ENCODE data around the gene GALNT18. TPM values are rescaled to one million over a fixed set of nuclear protein-coding genes. Genes with fewer than 3 reads are reported as not detected.

The GALNT18 gene
- total and polyA plus RNA-seq, 4 donors, result 2.1 to 11.0 (median 3.8) TPM

- TF ChIP-seq CTCF (IDR thresholded peaks at IDR 0.05; ENCODE audit: low read depth, low read length, missing input control) (no peak), RAD21 (IDR thresholded peaks at IDR 0.05) (no peak), RXRA (IDR thresholded peaks at IDR 0.05) (no peak), HNF4A (conservative IDR thresholded peaks at IDR 0.05) (no peak)
These were observed 181.7 kb downstream of the GALNT18 start (continued) for GRCh38 chr11:11440144-11440543.

GRCh38 chr11:11439591-11439990 lies 182.2 kb downstream of the GALNT18 start:
- Histone ChIP-seq H3K9ac (ENCODE audit: low read depth in 1 of 2, low read length in 2 of 2) (no peak overlapping the region), H3K4me3 (ENCODE audit: low read depth in 1 of 3, low read length in 3 of 3) (no peak overlapping the region), H3K27ac (ENCODE audit: low read depth in 1 of 2, low read length in 2 of 2) (no peak overlapping the region), H3K27me3 (ENCODE audit: control insufficient read depth in 4 of 4, insufficient read depth in 4 of 4, low read length in 3 of 4) (no peaks in the 10 kb centered on the region), H3K36me3 (ENCODE audit: control insufficient read depth in 4 of 4, insufficient read depth in 3 of 4, low read depth in 1 of 4, low read length in 3 of 4) (no peaks in the 10 kb centered on the region), H3K4me1 (ENCODE audit: control insufficient read depth in 4 of 4, insufficient read depth in 4 of 4, low read length in 3 of 4) (peaks cover 22 to 69% (median 59%) of the 10 kb centered on the region in 4 donors), H3K9me3 (ENCODE audit: control insufficient read depth in 4 of 4, low read length in 3 of 4) (no peaks in the 10 kb centered on the region)
- TF ChIP-seq MAX (IDR thresholded peaks at IDR 0.05) (no peak), FOXA2 (IDR thresholded peaks at IDR 0.05) (no peak), YY1 (IDR thresholded peaks at IDR 0.05) (no peak), RAD21 (IDR thresholded peaks at IDR 0.05) (no peak), HNF4G (IDR thresholded peaks at IDR 0.05) (no peak), CTCF (IDR thresholded peaks at IDR 0.05; ENCODE audit: low read depth, low read length, missing input control) (no peak), TAF1 (conservative IDR thresholded peaks at IDR 0.05) (no peak), FOXA1 (IDR thresholded peaks at IDR 0.05) (no peak), GABPA (IDR thresholded peaks at IDR 0.05 in 1 of 2, conservative IDR thresholded peaks at IDR 0.05 in 1 of 2) (no peak), SP1 (IDR thresholded peaks at IDR 0.05) (no peak), ATF3 (IDR thresholded peaks at IDR 0.05) (no peak), NR2F2 (IDR thresholded peaks at IDR 0.05) (no peak), RXRA (IDR thresholded peaks at IDR 0.05) (no peak), REST (IDR thresholded peaks at IDR 0.05) (no peak), HNF4A (conservative IDR thresholded peaks at IDR 0.05) (no peak), ZBTB33 (IDR thresholded peaks at IDR 0.05) (no peak), JUND (IDR thresholded peaks at IDR 0.05) (no peak), EGR1 (IDR thresholded peaks at IDR 0.05; ENCODE audit: low read depth in 2 of 2) (no peak)
- DNase-seq (ENCODE audit: low spot score), result no peak
- 94% methylated on average over 2 of the region's 2 CpGs for WGBS

Measured in liver (tissue), 9 donors.